NCI-H2227 (cell line): ENCODE measurements around the gene OTUB1.

Experiments
- DNase-seq: peaks from one replicate; lab custom pipeline; 2025; ENCODE audit not compliant: unreplicated experiment; lab: John Stamatoyannopoulos, UW

OTUB1 gene

GRCh38 chr11:63974259-63975143 lies 11.7 kb upstream of the OTUB1 start, which contains the start of gene COX8A:
Gene COX8A (plus strand): TSS chr11:63974620. CDS start chr11:63974681, 61 bp downstream.
- DNase-seq: peak; percentile 100

GRCh38 chr11:63978551-63979239 lies 7.5 kb upstream of the OTUB1 start:
- no peak for DNase-seq

GRCh38 chr11:63979426-63979825 lies 6.8 kb upstream of the OTUB1 start:
- DNase-seq: no peak

GRCh38 chr11:63985812-63986155 lies 454 bp upstream of the OTUB1 start:
- DNase-seq: peak; percentile 60

- no peak for DNase-seq
These were observed 785 bp downstream of the OTUB1 start for GRCh38 chr11:63986932-63987513.

GRCh38 chr11:63991558-63991957 lies 5.3 kb downstream of the OTUB1 start:
- DNase-seq: no peak

- DNase-seq: no peak
These were observed 6.9 kb downstream of the OTUB1 start for GRCh38 chr11:63993100-63993499.

- DNase-seq: no peak
These were observed 7.8 kb downstream of the OTUB1 start for GRCh38 chr11:63993993-63994392.

- DNase-seq: no peak
These were observed 10.3 kb downstream of the OTUB1 start for GRCh38 chr11:63996512-63996911.

- no peak for DNase-seq
These were observed 11.0 kb downstream of the OTUB1 start for GRCh38 chr11:63997104-63997700.

GRCh38 chr11:63997801-63998337 lies 11.6 kb downstream of the OTUB1 start:
- no peak for DNase-seq

- DNase-seq: no peak
These were observed 12.5 kb downstream of the OTUB1 start for GRCh38 chr11:63998558-63999348.

GRCh38 chr11:63999349-64000025 lies 13.2 kb downstream of the OTUB1 start:
- no peak for DNase-seq

GRCh38 chr11:64000026-64000739 lies 13.9 kb downstream of the OTUB1 start:
- no peak for DNase-seq

- DNase-seq: no peak
These were observed 14.7 kb downstream of the OTUB1 start for GRCh38 chr11:64000740-64001483.

GRCh38 chr11:64001484-64002420 lies 15.5 kb downstream of the OTUB1 start:
- DNase-seq: no peak

GRCh38 chr11:64003807-64004589 lies 17.8 kb downstream of the OTUB1 start:
- DNase-seq: no peak
